ENCODE results near the gene HAGHL.
"Not testable (repeated sequence)": the region's sequence is repeated elsewhere in the genome, so short reads cannot be mapped to it uniquely, and the experiment has no call there.

DNA sequence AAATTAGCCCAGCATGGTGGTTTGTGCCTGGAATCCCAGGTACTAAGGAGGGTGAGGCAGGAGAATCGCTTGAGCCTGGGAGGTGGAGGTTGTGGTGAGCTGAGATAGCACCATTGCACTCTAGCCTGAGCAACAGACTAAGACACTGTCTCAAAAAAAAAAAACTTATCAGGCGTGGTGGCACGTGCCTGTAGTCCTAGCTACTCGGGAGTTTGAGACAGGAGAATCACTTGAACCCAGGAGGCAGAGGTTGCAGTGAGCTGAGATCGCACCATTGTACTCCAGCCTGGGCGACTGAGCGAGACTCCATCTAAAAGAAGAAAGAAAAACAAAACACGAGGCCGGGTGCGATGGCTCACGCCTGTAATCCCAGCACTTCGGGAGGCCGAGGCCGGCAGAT lies 16.0 kb downstream of the HAGHL start:
- not testable (repeated sequence) for TF ChIP-seq EZH2 (IDR thresholded peaks at IDR 0.05; ENCODE audit: borderline replicate concordance, low read depth, low read length, severe bottlenecking); CTCF (IDR thresholded peaks at IDR 0.05; ENCODE audit: borderline replicate concordance, extremely low read depth, low read length, poor library complexity, severe bottlenecking)
